ENCODE data around the gene TNNT2.

Gene TNNT2

DNA sequence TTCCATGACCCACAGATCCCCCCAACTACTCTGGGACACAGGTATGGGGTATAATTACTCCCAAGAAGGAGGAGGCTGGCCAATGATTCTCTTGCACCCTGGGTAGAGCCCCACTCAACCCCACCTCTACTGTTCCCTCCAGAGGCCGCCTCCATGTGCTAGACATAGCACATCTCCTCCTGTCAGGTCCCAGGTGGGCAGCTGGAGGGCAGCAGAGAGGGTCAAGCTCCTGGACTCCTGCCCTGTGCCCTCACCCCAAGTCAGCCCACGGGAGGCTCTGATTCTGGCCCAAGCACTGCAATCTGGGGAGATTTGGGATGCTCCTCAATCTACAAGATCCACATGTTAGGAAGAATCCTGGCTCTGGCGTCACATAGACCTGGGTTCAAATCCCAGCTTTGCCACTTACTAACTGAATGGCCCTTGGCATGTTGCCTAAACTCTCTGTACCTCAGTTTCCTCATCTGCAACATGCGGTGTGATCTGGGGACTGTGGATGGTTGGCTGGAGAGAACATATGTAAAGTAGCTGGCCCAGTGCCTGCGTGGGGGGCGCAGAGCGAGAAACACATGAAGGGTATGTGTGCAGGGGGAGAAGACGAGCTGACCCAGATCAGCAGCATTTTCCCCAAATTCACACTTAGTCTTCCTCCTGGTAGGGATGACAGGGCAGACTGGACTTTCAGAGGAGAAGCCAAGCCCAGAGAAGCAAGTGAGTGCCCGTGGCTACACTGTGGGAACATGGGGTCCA lies 23.2 kb downstream of the TNNT2 start:
- Histone ChIP-seq H3K9ac (ENCODE audit: low read length in 5 of 5) (no peak overlapping the region), H3K27ac (ENCODE audit: low read depth, low read length) (no peak overlapping the region), H3K36me3 (ENCODE audit: control insufficient read depth in 5 of 5, insufficient read depth in 5 of 5, low read length in 5 of 5) (no peaks in the 10 kb centered on the region), H3K9me3 (ENCODE audit: control insufficient read depth in 5 of 5, low read length in 5 of 5) (no peaks in the 10 kb centered on the region), H3K27me3 (ENCODE audit: control insufficient read depth in 5 of 5, insufficient read depth in 4 of 5, low read length in 5 of 5) (peaks cover 0 to 14% (median 4%) of the 10 kb centered on the region in 5 donors), H3K4me3 (ENCODE audit: low read depth in 1 of 5, low read length in 5 of 5) (no peak overlapping the region), H3K4me1 (ENCODE audit: control insufficient read depth in 5 of 5, insufficient read depth in 5 of 5, low read length in 5 of 5) (peaks cover 0 to 15% (median 0%) of the 10 kb centered on the region in 5 donors)

DNA sequence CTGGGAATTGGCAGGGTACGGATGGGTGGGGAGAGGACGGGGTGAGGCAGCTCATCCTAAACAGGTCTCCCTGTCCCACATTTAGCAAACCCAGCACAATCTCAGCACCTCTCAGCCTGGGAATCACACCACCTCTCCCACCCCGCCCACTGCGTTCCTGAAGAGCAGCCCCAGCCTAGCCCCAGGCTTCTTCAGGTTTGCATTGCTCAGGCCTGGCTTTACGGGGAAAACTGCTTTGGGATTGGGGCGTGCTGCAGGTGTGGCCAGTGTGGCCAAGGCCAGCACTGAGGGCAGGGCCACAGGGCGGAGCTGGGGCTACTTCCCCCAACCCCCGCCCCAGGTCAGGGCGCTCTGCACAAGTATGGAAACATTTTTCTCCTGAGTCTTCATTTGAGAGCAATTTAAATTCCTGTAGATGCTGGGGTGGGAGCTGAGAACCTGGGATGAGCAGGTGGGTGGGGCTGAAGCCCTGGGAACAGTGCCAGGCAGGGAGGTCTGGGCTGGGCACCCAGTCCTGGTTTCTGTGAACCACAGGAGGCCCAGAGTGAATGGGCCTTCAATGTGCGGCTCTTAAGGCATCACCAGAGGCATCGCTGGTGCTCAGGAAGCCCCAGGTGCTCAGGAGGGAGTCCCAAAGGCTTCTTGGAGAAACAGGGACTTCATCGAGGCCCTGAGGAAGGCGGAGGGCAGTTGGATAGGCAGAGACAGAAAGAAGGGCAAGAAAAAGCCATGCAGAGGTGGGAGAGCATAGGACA lies 24.1 kb downstream of the TNNT2 start:
- H3K27ac ChIP-seq (ENCODE audit: low read depth, low read length) = no peak overlapping the region
- H3K4me1 ChIP-seq (ENCODE audit: control insufficient read depth in 5 of 5, insufficient read depth in 5 of 5, low read length in 5 of 5) = peaks cover 0 to 14% (median 0%) of the 10 kb centered on the region in 5 donors
- no peak overlapping the region for H3K4me3 ChIP-seq (ENCODE audit: low read depth in 1 of 5, low read length in 5 of 5)
- no peaks in the 10 kb centered on the region for H3K36me3 ChIP-seq (ENCODE audit: control insufficient read depth in 5 of 5, insufficient read depth in 5 of 5, low read length in 5 of 5)
- H3K9me3 ChIP-seq (ENCODE audit: control insufficient read depth in 5 of 5, low read length in 5 of 5) = no peaks in the 10 kb centered on the region
- no peak overlapping the region for H3K9ac ChIP-seq (ENCODE audit: low read length in 5 of 5)
- H3K27me3 ChIP-seq (ENCODE audit: control insufficient read depth in 5 of 5, insufficient read depth in 4 of 5, low read length in 5 of 5) = peaks cover 0 to 14% (median 4%) of the 10 kb centered on the region in 5 donors

DNA sequence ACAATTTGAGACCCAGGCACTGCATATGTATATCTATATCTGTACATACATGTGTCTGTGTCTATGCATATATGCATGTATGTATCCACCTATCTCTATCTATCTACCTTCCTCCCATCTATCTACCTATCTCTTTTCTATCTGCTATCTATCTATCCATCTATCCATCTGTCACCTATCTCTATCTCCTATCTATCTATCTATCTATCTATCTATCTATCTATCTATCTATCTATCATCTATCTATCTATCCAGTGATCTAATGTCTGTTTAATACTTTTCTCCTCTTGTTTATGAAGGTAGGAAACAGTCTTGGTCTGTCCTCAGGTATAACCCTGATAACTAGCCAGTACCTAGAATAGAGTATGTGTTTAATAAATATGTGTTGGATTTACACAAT lies 25.9 kb downstream of the TNNT2 start:
- H3K9me3 ChIP-seq (ENCODE audit: control insufficient read depth in 5 of 5, low read length in 5 of 5) = no peaks in the 10 kb centered on the region
- no peak overlapping the region for H3K9ac ChIP-seq (ENCODE audit: low read length in 5 of 5)
- H3K4me1 ChIP-seq (ENCODE audit: control insufficient read depth in 5 of 5, insufficient read depth in 5 of 5, low read length in 5 of 5) = peaks cover 0 to 25% (median 0%) of the 10 kb centered on the region in 5 donors
- no peak overlapping the region for H3K4me3 ChIP-seq (ENCODE audit: low read depth in 1 of 5, low read length in 5 of 5)
- H3K36me3 ChIP-seq (ENCODE audit: control insufficient read depth in 5 of 5, insufficient read depth in 5 of 5, low read length in 5 of 5) = no peaks in the 10 kb centered on the region
- H3K27ac ChIP-seq (ENCODE audit: low read depth, low read length) = no peak overlapping the region
- H3K27me3 ChIP-seq (ENCODE audit: control insufficient read depth in 5 of 5, insufficient read depth in 4 of 5, low read length in 5 of 5) = peaks cover 3 to 26% (median 10%) of the 10 kb centered on the region in 5 donors

DNA sequence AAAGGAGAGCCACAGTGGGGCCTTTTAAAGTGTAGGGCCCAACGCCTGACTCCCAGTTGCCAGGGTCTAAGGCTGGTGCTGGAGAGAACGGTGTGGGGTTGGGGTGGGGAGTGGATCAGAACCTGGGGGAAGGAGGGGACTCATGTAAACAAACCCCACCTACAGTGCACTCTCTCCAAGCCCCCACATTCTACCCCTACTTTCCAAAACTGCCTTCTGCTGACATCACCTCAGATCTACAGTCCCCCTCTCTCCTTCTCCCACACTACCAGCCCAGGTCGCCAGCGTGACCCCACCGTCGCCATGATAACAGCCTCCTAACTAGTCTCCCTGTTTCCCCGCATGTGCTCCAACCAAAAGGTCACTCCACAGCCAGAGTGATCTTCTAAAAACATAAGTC lies 26.6 kb downstream of the TNNT2 start:
- H3K4me1 ChIP-seq (ENCODE audit: control insufficient read depth in 5 of 5, insufficient read depth in 5 of 5, low read length in 5 of 5) = peaks cover 0 to 32% (median 0%) of the 10 kb centered on the region in 5 donors
- H3K4me3 ChIP-seq (ENCODE audit: low read depth in 1 of 5, low read length in 5 of 5) = no peak overlapping the region
- H3K36me3 ChIP-seq (ENCODE audit: control insufficient read depth in 5 of 5, insufficient read depth in 5 of 5, low read length in 5 of 5) = no peaks in the 10 kb centered on the region
- no peak overlapping the region for H3K27ac ChIP-seq (ENCODE audit: low read depth, low read length)
- no peaks in the 10 kb centered on the region for H3K9me3 ChIP-seq (ENCODE audit: control insufficient read depth in 5 of 5, low read length in 5 of 5)
- no peak overlapping the region for H3K9ac ChIP-seq (ENCODE audit: low read length in 5 of 5)
- peaks cover 3 to 29% (median 10%) of the 10 kb centered on the region in 5 donors for H3K27me3 ChIP-seq (ENCODE audit: control insufficient read depth in 5 of 5, insufficient read depth in 4 of 5, low read length in 5 of 5)

DNA sequence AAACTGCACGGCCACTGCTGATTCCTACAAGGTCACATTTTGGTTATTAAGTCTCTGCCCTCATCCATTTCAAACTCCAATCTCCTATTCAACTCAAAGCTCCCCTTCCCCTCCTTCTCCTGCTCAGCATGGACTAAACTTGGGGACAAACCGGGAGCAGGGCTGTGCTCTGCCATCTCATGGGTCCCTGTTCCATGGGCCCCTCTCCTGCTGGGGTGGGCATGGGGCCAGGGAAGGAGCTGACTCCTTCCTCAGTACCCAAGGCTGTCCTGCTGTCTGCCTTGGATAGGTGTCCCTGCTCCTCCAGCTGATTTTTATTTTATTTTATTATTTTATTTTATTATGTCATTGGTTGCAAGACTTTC lies 27.1 kb downstream of the TNNT2 start:
- no peak overlapping the region for H3K27ac ChIP-seq (ENCODE audit: low read depth, low read length)
- peaks cover 0 to 32% (median 0%) of the 10 kb centered on the region in 5 donors for H3K4me1 ChIP-seq (ENCODE audit: control insufficient read depth in 5 of 5, insufficient read depth in 5 of 5, low read length in 5 of 5)
- H3K4me3 ChIP-seq (ENCODE audit: low read depth in 1 of 5, low read length in 5 of 5) = no peak overlapping the region
- no peak overlapping the region for H3K9ac ChIP-seq (ENCODE audit: low read length in 5 of 5)
- H3K9me3 ChIP-seq (ENCODE audit: control insufficient read depth in 5 of 5, low read length in 5 of 5) = no peaks in the 10 kb centered on the region
- peaks cover 3 to 30% (median 10%) of the 10 kb centered on the region in 5 donors for H3K27me3 ChIP-seq (ENCODE audit: control insufficient read depth in 5 of 5, insufficient read depth in 4 of 5, low read length in 5 of 5)
- no peaks in the 10 kb centered on the region for H3K36me3 ChIP-seq (ENCODE audit: control insufficient read depth in 5 of 5, insufficient read depth in 5 of 5, low read length in 5 of 5)

DNA sequence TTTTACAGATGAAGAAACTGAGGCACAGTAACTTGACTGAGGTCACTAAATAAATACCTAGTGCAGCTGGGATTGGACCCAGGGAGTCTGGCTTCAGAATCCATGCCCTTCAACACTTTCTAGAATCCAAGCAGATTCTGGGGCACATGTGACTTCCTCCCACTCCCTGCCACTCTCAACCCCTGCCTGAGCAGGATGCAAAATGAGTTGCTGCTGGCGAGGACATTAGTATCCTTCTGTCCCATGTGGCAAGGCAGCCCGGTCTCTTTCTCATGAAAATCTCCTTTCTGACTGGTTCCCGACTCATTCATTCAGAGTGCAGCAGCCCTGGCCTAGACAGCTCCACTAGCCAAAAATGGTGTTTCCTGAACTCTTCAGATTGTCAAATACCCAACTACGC lies 28.4 kb downstream of the TNNT2 start:
- H3K9me3 ChIP-seq (ENCODE audit: control insufficient read depth in 5 of 5, low read length in 5 of 5) = no peaks in the 10 kb centered on the region
- H3K27ac ChIP-seq (ENCODE audit: low read depth, low read length) = no peak overlapping the region
- no peak overlapping the region for H3K9ac ChIP-seq (ENCODE audit: low read length in 5 of 5)
- H3K27me3 ChIP-seq (ENCODE audit: control insufficient read depth in 5 of 5, insufficient read depth in 4 of 5, low read length in 5 of 5) = peaks cover 3 to 27% (median 10%) of the 10 kb centered on the region in 5 donors
- H3K4me3 ChIP-seq (ENCODE audit: low read depth in 1 of 5, low read length in 5 of 5) = no peak overlapping the region
- H3K36me3 ChIP-seq (ENCODE audit: control insufficient read depth in 5 of 5, insufficient read depth in 5 of 5, low read length in 5 of 5) = no peaks in the 10 kb centered on the region
- H3K4me1 ChIP-seq (ENCODE audit: control insufficient read depth in 5 of 5, insufficient read depth in 5 of 5, low read length in 5 of 5) = peaks cover 0 to 32% (median 0%) of the 10 kb centered on the region in 5 donors

DNA sequence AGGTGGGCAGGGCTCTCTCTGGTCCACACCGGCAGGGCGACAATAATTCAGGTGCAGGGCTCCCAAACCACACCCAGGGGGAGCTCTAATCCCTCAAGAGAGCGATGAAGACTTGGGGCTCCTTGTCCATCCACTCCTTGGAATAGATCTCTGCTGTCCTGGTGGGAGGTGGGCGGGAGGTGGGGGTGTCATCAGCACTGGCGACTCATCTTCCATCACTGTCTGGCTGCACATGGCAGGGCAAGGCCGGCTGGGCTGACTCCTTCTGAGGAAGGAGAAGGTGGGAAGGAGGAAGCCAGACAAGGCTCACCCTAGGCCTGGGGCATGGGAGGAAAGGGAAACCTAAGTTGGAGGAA lies 29.3 kb downstream of the TNNT2 start:
- Histone ChIP-seq H3K4me1 (ENCODE audit: control insufficient read depth in 5 of 5, insufficient read depth in 5 of 5, low read length in 5 of 5) (peaks cover 0 to 32% (median 0%) of the 10 kb centered on the region in 5 donors), H3K9me3 (ENCODE audit: control insufficient read depth in 5 of 5, low read length in 5 of 5) (no peaks in the 10 kb centered on the region), H3K36me3 (ENCODE audit: control insufficient read depth in 5 of 5, insufficient read depth in 5 of 5, low read length in 5 of 5) (no peaks in the 10 kb centered on the region), H3K27ac (ENCODE audit: low read depth, low read length) (no peak overlapping the region), H3K9ac (ENCODE audit: low read length in 5 of 5) (no peak overlapping the region), H3K4me3 (ENCODE audit: low read depth in 1 of 5, low read length in 5 of 5) (no peak overlapping the region), H3K27me3 (ENCODE audit: control insufficient read depth in 5 of 5, insufficient read depth in 4 of 5, low read length in 5 of 5) (peaks cover 3 to 18% (median 5%) of the 10 kb centered on the region in 5 donors)

DNA sequence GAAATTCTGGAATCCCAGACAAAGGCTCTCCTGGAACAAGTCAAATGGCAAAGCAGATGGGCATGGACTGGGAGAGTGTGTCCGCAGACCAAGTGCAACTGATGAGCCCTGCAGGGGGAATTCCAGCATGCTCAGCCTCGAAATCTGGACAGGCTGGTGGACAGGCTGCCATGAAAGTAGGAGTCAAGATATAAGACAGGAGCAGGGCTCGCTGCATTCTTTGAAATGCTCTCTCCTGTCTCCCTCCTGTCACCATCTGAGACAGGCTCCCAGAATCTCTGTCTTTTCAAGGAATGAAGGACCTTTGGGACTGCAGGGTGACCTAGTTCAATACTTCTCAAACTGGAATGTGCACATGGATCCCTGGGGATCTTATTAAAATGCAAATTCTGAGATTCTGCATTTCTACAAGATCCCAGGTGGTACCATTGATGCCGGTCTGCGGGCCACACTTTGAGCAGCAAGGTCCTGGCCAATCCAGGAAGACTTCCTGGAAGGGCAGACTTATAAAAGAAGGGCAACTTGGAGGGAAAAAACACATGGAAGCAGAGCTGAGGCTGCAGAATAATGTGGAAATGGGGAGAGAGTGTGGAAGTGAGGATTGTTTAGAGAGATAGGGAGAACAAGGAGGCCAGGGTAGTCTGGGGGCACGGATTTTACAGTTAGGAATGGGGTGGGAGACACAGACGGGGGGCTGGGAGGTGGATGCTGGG lies 29.8 kb downstream of the TNNT2 start:
- peaks cover 2 to 16% (median 5%) of the 10 kb centered on the region in 5 donors for H3K27me3 ChIP-seq (ENCODE audit: control insufficient read depth in 5 of 5, insufficient read depth in 4 of 5, low read length in 5 of 5)
- H3K9me3 ChIP-seq (ENCODE audit: control insufficient read depth in 5 of 5, low read length in 5 of 5) = peaks cover 0 to 5% (median 0%) of the 10 kb centered on the region in 5 donors
- no peak overlapping the region for H3K9ac ChIP-seq (ENCODE audit: low read length in 5 of 5)
- no peaks in the 10 kb centered on the region for H3K36me3 ChIP-seq (ENCODE audit: control insufficient read depth in 5 of 5, insufficient read depth in 5 of 5, low read length in 5 of 5)
- no peak overlapping the region for H3K4me3 ChIP-seq (ENCODE audit: low read depth in 1 of 5, low read length in 5 of 5)
- H3K27ac ChIP-seq (ENCODE audit: low read depth, low read length) = no peak overlapping the region
- peaks cover 0 to 32% (median 0%) of the 10 kb centered on the region in 5 donors for H3K4me1 ChIP-seq (ENCODE audit: control insufficient read depth in 5 of 5, insufficient read depth in 5 of 5, low read length in 5 of 5)

DNA sequence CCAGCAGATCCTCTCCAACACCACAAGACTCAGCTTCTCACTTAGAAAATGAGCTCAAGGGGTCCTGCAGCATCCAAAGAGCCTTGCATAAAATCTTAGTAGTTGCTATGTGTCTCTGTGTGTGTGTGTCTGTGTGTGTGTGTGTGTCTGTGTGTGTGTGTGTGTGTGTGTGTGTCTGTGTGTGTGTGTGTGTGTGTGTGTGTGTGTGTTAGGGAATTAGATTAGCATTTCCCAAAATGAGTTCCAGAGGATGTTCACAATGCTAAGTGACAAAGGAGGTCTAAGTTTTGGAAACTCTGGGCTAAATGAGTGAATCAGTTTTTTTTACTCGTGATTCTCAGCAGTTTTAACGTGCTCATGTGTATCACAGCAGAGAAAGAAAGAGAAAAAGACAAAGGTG lies 30.5 kb downstream of the TNNT2 start:
- Histone ChIP-seq H3K4me1 (ENCODE audit: control insufficient read depth in 5 of 5, insufficient read depth in 5 of 5, low read length in 5 of 5) (peaks cover 0 to 32% (median 0%) of the 10 kb centered on the region in 5 donors), H3K27ac (ENCODE audit: low read depth, low read length) (no peak overlapping the region), H3K27me3 (ENCODE audit: control insufficient read depth in 5 of 5, insufficient read depth in 4 of 5, low read length in 5 of 5) (peaks cover 2 to 16% (median 5%) of the 10 kb centered on the region in 5 donors), H3K9me3 (ENCODE audit: control insufficient read depth in 5 of 5, low read length in 5 of 5) (peaks cover 0 to 11% (median 0%) of the 10 kb centered on the region in 5 donors), H3K9ac (ENCODE audit: low read length in 5 of 5) (no peak overlapping the region), H3K4me3 (ENCODE audit: low read depth in 1 of 5, low read length in 5 of 5) (no peak overlapping the region), H3K36me3 (ENCODE audit: control insufficient read depth in 5 of 5, insufficient read depth in 5 of 5, low read length in 5 of 5) (no peaks in the 10 kb centered on the region)
